ENCODE data around the gene SBK3.
"Not testable (repeated sequence)": the region's sequence is repeated elsewhere in the genome, so short reads cannot be mapped to it uniquely, and the experiment has no call there.

SBK3 gene

DNA sequence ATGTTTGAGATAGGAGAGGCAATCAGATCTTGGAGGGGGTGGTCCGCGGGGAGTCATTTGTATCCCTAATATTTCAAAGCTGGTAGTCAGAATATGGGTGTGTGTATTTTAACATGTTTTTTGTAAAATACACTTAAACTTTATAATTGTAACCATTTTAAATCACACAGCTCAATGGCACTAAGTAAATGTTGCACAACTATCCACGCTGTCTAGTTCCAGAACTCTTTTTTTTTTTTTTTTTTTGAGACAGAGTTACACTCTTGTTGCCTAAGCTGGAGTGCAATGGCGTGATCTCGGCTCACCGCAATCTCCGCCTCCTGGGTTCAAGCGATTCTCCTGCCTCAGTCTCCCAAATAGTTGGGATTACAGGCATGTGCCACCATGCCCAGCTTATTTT lies 38.6 kb upstream of the SBK3 start:
- 77 to 91% methylated on average over 6 of the region's 8 CpGs for WGBS, 2 experiments (ENCODE audit: insufficient coverage in 2 of 2)

GRCh38 chr19:55582284-55582683 lies 36.9 kb upstream of the SBK3 start:
- H3K36me3 ChIP-seq (ENCODE audit: control insufficient read depth, insufficient read depth, low read length): peaks cover 11% of the 10 kb centered on the region
- not testable (repeated sequence) for H3K9me3 ChIP-seq (ENCODE audit: control insufficient read depth, low read length); H3K27ac ChIP-seq (ENCODE audit: low read depth, low read length, severe bottlenecking); H3K4me1 ChIP-seq (ENCODE audit: control insufficient read depth, insufficient read depth, low read length, poor library complexity, severe bottlenecking); H3K4me3 ChIP-seq (ENCODE audit: extremely low read depth, insufficient read depth, low read length, poor library complexity, severe bottlenecking)
- 80 to 91% methylated on average over 2 to 4 of the region's 4 CpGs for WGBS, 2 experiments (ENCODE audit: insufficient coverage in 2 of 2)

More for the DNA sequence above, 38.6 kb upstream of the SBK3 start:
- not testable (repeated sequence) for H3K4me3 ChIP-seq (ENCODE audit: extremely low read depth, insufficient read depth, low read length, poor library complexity, severe bottlenecking); H3K36me3 ChIP-seq (ENCODE audit: control insufficient read depth, insufficient read depth, low read length); H3K4me1 ChIP-seq (ENCODE audit: control insufficient read depth, insufficient read depth, low read length, poor library complexity, severe bottlenecking); H3K27ac ChIP-seq (ENCODE audit: low read depth, low read length, severe bottlenecking); H3K9me3 ChIP-seq (ENCODE audit: control insufficient read depth, low read length)

DNA sequence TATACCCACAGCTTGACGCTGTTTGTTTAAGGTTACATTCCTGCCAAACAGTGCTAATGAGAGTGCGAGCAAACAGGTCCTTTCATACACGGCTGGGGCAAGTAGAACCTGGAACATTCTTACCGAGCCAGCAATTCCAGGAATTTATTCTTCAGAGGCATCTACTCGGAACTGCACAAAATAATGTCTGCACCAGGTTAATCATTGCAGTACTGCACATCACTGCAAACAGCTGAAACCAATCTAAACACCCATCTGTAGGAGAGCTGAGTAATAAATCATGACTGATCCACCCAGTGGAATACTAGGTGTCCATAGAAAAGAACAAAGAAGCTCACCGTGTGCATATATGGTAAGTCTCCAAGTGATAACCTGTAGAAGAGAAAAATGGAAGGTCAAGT lies 36.5 kb upstream of the SBK3 start:
- Histone ChIP-seq H3K36me3 (ENCODE audit: control insufficient read depth, insufficient read depth, low read length) (peaks cover 16% of the 10 kb centered on the region), H3K27ac (ENCODE audit: low read depth, low read length, severe bottlenecking) (no peak overlapping the region)
- 49 to 53% methylated on average over 5 of the region's 6 CpGs for WGBS, 2 experiments (ENCODE audit: insufficient coverage in 2 of 2)

DNA sequence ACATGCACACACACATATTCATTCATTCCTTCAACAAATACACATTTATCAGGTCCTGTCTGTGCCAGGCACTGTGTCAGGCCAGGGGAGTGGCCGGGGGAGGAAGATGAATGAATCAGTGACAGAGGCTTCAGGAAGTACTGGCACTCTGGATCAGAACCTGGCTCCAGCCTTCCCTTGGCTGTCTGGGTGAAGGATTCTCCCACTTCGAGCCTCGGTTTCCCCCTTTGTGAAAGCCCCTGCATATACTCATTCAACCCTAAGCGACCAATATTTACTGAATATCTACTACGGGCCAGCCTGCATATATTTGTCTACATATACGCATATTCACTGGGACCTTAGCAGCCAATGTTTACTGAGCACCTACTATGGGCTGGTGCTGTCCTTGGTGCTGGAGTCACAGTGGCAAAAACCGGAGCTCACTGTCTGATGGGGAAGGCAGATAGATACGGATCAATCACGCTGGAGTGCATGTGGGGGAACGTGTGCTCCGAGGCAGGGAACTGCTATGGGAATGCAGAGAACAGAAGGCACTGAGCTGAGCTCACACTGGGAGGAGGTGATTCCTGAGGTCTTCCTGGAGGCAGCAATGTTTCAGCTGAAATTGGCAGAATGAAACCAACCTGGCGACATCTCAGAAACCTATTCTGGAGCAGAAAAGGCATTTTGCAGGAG lies 35.9 kb upstream of the SBK3 start:
- Histone ChIP-seq H3K27ac (ENCODE audit: low read depth, low read length, severe bottlenecking) (peak overlapping the region; percentile 79), H3K4me3 (ENCODE audit: extremely low read depth, insufficient read depth, low read length, poor library complexity, severe bottlenecking) (peak overlapping the region; percentile 97), H3K9me3 (ENCODE audit: control insufficient read depth, low read length) (no peaks in the 10 kb centered on the region), H3K36me3 (ENCODE audit: control insufficient read depth, insufficient read depth, low read length) (peaks cover 21% of the 10 kb centered on the region), H3K4me1 (ENCODE audit: control insufficient read depth, insufficient read depth, low read length, poor library complexity, severe bottlenecking) (no peaks in the 10 kb centered on the region)
- 44 to 46% methylated on average over 11 of the region's 12 CpGs for WGBS, 2 experiments (ENCODE audit: insufficient coverage in 2 of 2)

More for the DNA sequence above, 36.5 kb upstream of the SBK3 start:
- H3K9me3 ChIP-seq (ENCODE audit: control insufficient read depth, low read length): no peaks in the 10 kb centered on the region
- H3K4me3 ChIP-seq (ENCODE audit: extremely low read depth, insufficient read depth, low read length, poor library complexity, severe bottlenecking): no peak overlapping the region
- H3K4me1 ChIP-seq (ENCODE audit: control insufficient read depth, insufficient read depth, low read length, poor library complexity, severe bottlenecking): no peaks in the 10 kb centered on the region

DNA sequence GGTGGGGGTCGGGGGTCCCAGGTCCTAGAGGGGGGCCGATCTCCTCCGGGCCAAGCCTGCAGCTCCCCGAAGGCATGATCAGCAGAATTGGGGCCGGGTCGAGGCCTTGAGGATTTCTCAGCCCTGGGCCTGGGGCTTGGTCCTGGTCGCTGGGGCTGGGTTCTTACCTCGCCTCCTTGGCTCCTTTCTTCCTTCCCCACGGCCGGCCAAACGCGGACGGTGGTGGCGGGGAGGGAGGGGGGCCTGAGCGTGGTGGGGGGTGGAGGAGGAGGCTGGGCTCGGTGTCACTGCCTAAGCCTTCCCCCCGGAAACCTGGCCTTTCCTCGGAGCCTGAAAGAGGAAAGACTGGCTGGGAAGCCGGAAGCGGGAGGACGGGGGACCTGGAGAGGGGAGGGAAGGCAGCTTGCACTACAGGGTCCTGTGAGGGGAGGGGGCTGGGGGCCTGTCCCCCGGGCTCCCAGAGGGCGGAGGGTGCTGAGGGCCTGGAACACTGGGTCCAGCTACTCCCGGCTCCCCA lies 35.3 kb upstream of the SBK3 start, which contains the start of gene ZNF579:
TSS of gene ZNF579 (minus strand) at position 221 of the 517 bp plus-strand sequence. CDS start 1,209 bp downstream, outside the sequence.
- Histone ChIP-seq H3K27ac (ENCODE audit: low read depth, low read length, severe bottlenecking) (peak within 1 kb of the TSS; percentile 79), H3K4me1 (ENCODE audit: control insufficient read depth, insufficient read depth, low read length, poor library complexity, severe bottlenecking) (no peaks in the 10 kb centered on the region), H3K36me3 (ENCODE audit: control insufficient read depth, insufficient read depth, low read length) (peaks cover 26% of the 10 kb centered on the region), H3K4me3 (ENCODE audit: extremely low read depth, insufficient read depth, low read length, poor library complexity, severe bottlenecking) (peak within 1 kb of the TSS; percentile 97), H3K9me3 (ENCODE audit: control insufficient read depth, low read length) (no peaks in the 10 kb centered on the region)
- WGBS, 2 experiments (ENCODE audit: insufficient coverage in 2 of 2): 0 to 1% methylated on average over 4 to 12 of the region's 24 CpGs

DNA sequence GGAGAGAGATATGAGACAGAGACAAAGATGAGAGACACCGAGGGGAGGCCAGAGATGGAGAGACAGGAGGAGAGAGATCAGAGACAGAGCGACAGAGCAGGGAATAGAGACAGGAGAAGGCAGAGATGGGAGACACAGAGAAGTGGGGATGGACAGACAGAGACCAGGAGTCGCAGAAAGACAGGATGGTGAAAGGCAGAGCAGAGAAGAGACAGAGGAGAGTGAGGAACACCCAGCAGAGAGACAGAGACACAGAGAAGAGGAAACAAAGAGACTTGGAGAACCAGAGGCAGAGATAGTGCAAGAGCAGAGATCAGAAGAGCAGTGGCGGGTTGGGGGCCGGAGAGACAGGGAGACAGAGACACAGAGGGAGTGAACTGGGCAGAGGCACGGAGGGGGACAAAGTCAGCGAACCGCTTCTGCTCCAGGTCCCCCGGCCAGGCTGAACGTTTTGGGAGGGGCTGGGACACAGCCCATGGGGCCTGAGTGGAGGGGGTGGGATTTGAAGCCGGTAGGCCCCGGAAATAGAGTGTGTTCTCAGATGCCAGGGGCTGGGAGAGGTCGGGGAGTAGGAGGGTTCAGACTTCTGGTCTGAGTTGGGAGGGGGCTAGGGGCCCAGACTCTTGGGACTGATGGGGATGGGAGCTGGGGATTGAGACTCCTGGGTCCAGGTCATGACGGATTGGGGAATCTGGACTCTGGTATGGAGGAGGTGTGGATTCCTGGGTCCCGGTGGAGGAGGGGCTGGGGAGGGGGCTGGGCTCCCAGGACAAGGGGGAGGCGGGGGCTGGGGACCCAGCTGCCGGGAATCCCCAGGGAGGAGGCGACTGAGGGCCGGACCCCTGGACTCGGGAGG lies 34.7 kb upstream of the SBK3 start:
- 15 to 16% methylated on average over 17 to 18 of the region's 20 CpGs for WGBS, 2 experiments (ENCODE audit: insufficient coverage in 2 of 2)
- Histone ChIP-seq H3K4me3 (ENCODE audit: extremely low read depth, insufficient read depth, low read length, poor library complexity, severe bottlenecking) (peak overlapping the region; percentile 97), H3K9me3 (ENCODE audit: control insufficient read depth, low read length) (no peaks in the 10 kb centered on the region), H3K36me3 (ENCODE audit: control insufficient read depth, insufficient read depth, low read length) (peaks cover 26% of the 10 kb centered on the region), H3K4me1 (ENCODE audit: control insufficient read depth, insufficient read depth, low read length, poor library complexity, severe bottlenecking) (no peaks in the 10 kb centered on the region), H3K27ac (ENCODE audit: low read depth, low read length, severe bottlenecking) (peak overlapping the region; percentile 79)

- Histone ChIP-seq H3K4me3 (ENCODE audit: extremely low read depth, insufficient read depth, low read length, poor library complexity, severe bottlenecking) (peak overlapping the region; percentile 97), H3K27ac (ENCODE audit: low read depth, low read length, severe bottlenecking) (no peak overlapping the region), H3K4me1 (ENCODE audit: control insufficient read depth, insufficient read depth, low read length, poor library complexity, severe bottlenecking) (no peaks in the 10 kb centered on the region), H3K36me3 (ENCODE audit: control insufficient read depth, insufficient read depth, low read length) (peaks cover 26% of the 10 kb centered on the region), H3K9me3 (ENCODE audit: control insufficient read depth, low read length) (no peaks in the 10 kb centered on the region)
- 94 to 96% methylated on average over 68 to 90 of the region's 90 CpGs for WGBS, 2 experiments (ENCODE audit: insufficient coverage in 2 of 2)
Measured at GRCh38 chr19:55578761-55579747, 33.7 kb upstream of the SBK3 start.

DNA sequence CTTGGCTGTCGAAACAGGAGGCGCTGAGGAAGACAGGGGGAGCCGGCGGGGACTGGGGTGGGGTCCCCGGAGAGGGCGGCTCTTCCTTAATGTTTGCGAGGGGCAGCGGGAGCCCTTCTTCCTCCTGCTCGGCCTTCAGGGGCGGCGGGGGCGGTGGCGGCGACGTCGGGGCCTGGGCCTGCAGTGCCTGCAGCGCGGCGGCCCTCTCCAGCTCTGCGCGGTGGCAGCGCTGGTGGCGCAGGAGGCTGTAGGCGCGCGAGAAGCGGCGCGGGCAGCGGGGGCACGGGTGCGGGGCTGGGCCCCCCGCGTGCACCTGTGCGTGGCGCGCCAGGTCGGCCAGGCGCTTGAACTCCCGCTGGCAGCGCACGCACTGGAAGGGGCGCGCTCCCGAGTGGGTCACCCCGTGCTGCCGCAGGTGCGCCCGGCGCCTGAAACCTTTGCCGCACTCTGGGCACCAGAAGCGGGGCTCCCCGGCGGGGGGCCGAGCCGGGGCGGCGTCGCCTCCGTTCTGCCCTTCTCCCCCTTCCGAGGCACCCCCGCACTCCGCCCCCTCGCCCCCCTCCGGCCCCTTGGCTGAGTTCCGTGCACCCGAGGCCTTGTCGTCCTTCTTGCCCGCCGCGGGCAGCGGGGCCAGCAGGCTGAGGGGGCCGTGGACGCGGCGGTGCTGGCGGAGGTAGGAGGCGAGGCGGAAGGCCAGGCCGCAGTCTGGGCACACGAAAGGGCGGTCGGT lies 32.9 kb upstream of the SBK3 start:
- 98% methylated on average over 70 to 77 of the region's 83 CpGs for WGBS, 2 experiments (ENCODE audit: insufficient coverage in 2 of 2)
- Histone ChIP-seq H3K36me3 (ENCODE audit: control insufficient read depth, insufficient read depth, low read length) (peaks cover 26% of the 10 kb centered on the region), H3K27ac (ENCODE audit: low read depth, low read length, severe bottlenecking) (no peak overlapping the region), H3K4me1 (ENCODE audit: control insufficient read depth, insufficient read depth, low read length, poor library complexity, severe bottlenecking) (no peaks in the 10 kb centered on the region), H3K9me3 (ENCODE audit: control insufficient read depth, low read length) (no peaks in the 10 kb centered on the region), H3K4me3 (ENCODE audit: extremely low read depth, insufficient read depth, low read length, poor library complexity, severe bottlenecking) (no peak overlapping the region)

- Histone ChIP-seq H3K36me3 (ENCODE audit: control insufficient read depth, insufficient read depth, low read length) (peaks cover 26% of the 10 kb centered on the region), H3K4me1 (ENCODE audit: control insufficient read depth, insufficient read depth, low read length, poor library complexity, severe bottlenecking) (no peaks in the 10 kb centered on the region), H3K27ac (ENCODE audit: low read depth, low read length, severe bottlenecking) (no peak overlapping the region), H3K4me3 (ENCODE audit: extremely low read depth, insufficient read depth, low read length, poor library complexity, severe bottlenecking) (no peak overlapping the region), H3K9me3 (ENCODE audit: control insufficient read depth, low read length) (no peaks in the 10 kb centered on the region)
- 95 to 100% methylated on average over 1 to 2 of the region's 5 CpGs for WGBS, 2 experiments (ENCODE audit: insufficient coverage in 2 of 2)
Measured at GRCh38 chr19:55576746-55577145, 31.4 kb upstream of the SBK3 start.

Measured in mesodermal cell (in vitro differentiated cells).